Measurements from ENCODE around the gene ACER3.
"Not testable (repeated sequence)": the region's sequence is repeated elsewhere in the genome, so short reads cannot be mapped to it uniquely, and the experiment has no call there.

The ACER3 gene

DNA sequence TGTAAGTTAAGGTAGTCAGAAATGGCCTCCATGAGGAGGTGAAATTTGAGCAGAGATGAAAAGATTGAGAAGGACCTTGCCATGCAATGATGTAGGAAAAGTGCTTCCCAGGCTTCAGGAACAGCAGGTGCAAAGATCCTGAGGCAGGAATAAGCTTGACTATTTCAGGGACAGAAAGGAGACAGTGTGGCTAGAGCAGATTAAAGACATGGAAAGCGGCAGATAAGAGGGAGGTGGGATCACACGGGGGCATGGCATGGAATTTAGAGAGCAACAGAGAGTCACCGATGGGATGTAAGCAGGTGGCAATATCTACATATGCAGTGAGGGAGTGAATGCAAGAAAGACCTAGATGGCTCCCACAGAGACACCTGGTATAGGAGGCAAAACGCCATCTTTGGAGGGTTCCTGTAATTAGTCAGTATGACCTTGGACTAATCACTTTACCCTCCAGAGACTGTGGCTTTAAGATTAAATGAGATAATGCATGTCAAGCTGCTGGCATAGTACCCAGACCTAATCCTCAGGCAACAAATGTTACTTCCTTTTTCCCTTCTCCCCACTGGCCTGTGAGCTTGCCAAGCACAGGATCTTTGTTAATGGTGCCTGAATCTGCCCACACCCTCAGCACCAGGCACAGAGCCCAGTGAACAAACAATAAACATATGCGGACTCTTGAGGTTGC lies 24.6 kb upstream of the ACER3 start:
- in situ Hi-C loops (cut with MboI; ENCODE audit: low sequenced_read_pairs): no loop called here

DNA sequence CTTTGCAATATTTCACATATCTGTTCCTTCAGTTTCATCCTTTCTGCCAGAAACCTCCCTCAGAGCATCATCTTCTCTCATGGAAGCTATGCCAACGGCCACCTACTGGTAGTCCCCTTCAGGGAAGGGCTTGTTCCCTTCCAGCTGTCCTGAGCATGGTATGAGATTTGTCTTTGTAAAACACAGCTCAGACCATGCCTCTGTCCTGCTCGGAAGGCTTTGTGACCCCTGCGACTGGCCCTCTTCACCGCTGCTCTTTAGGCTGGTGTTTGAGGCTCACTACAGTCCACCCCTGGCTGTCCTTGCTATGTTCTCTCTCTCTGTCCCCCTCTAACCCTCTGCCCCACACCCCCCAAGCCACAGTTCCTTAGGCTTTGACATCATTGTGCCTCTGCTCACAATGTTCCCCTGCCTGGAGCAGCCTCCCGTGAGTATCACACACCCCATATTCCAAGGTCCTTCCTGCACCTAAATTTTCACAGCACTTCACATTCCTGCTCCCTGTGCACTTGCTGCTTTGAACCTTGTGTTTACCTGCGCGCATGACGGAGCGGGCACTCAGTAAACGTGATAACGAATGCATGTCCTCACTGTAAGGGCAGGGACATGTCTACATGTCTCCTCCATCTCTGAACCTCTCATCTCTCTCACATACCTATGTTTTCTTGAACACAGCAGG lies 24.0 kb upstream of the ACER3 start:
- in situ Hi-C loops (cut with MboI; ENCODE audit: low sequenced_read_pairs): no loop called here

- in situ Hi-C loops (cut with MboI; ENCODE audit: low sequenced_read_pairs): no loop called here
These were observed 22.7 kb upstream of the ACER3 start for GRCh38 chr11:76837696-76838677.

GRCh38 chr11:76838678-76839068 lies 22.0 kb upstream of the ACER3 start:
- in situ Hi-C loops (cut with MboI; ENCODE audit: low sequenced_read_pairs): no loop called here

GRCh38 chr11:76839311-76839710 lies 21.4 kb upstream of the ACER3 start:
- in situ Hi-C loops (cut with MboI; ENCODE audit: low sequenced_read_pairs): no loop called here

- in situ Hi-C loops (cut with MboI; ENCODE audit: low sequenced_read_pairs): no loop called here
These were observed 18.7 kb upstream of the ACER3 start for GRCh38 chr11:76841923-76842452.

DNA sequence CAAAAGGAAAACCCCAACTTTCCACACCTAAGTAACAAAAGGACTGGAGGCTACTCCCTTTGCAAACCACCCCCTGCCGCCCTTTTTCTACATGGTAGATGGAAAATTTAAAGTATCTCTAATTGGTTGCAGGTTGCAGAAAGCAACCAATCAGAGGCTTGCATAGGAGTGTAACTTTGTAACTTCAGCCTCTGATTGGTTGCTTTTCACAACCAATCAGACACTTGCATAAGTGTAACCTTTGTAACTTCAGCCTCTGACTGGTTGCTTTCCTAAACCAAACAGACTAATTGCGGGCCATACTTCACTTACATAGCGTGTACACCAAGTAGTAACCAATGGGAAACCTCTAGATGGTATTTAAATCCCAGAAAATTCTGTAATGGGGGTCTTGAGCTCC lies 16.8 kb upstream of the ACER3 start:
- in situ Hi-C loops (cut with MboI; ENCODE audit: low sequenced_read_pairs): no loop called here

GRCh38 chr11:76844511-76844910 lies 16.2 kb upstream of the ACER3 start:
- in situ Hi-C loops (cut with MboI; ENCODE audit: low sequenced_read_pairs): no loop called here

GRCh38 chr11:76845069-76845468 lies 15.6 kb upstream of the ACER3 start:
- in situ Hi-C loops (cut with MboI; ENCODE audit: low sequenced_read_pairs): no loop called here

- in situ Hi-C loops (cut with MboI; ENCODE audit: low sequenced_read_pairs): no loop called here
These were observed 14.3 kb upstream of the ACER3 start for GRCh38 chr11:76846441-76846840.

- in situ Hi-C loops (cut with MboI; ENCODE audit: low sequenced_read_pairs): no loop called here
These were observed 11.3 kb upstream of the ACER3 start for GRCh38 chr11:76849376-76849775.

- in situ Hi-C loops (cut with MboI; ENCODE audit: low sequenced_read_pairs): no loop called here
These were observed 10.6 kb upstream of the ACER3 start for GRCh38 chr11:76850130-76850529.

GRCh38 chr11:76850815-76851214 lies 9.9 kb upstream of the ACER3 start:
- in situ Hi-C loops (cut with MboI; ENCODE audit: low sequenced_read_pairs): no loop called here

- in situ Hi-C loops (cut with MboI; ENCODE audit: low sequenced_read_pairs): no loop called here
These were observed 6.0 kb upstream of the ACER3 start for GRCh38 chr11:76854709-76855108.

- in situ Hi-C loops (cut with MboI; ENCODE audit: low sequenced_read_pairs): not testable (repeated sequence)
These were observed 5.0 kb upstream of the ACER3 start for GRCh38 chr11:76855670-76856069.

- in situ Hi-C loops (cut with MboI; ENCODE audit: low sequenced_read_pairs): no loop called here
These were observed 4.6 kb upstream of the ACER3 start for GRCh38 chr11:76856106-76856505.

DNA sequence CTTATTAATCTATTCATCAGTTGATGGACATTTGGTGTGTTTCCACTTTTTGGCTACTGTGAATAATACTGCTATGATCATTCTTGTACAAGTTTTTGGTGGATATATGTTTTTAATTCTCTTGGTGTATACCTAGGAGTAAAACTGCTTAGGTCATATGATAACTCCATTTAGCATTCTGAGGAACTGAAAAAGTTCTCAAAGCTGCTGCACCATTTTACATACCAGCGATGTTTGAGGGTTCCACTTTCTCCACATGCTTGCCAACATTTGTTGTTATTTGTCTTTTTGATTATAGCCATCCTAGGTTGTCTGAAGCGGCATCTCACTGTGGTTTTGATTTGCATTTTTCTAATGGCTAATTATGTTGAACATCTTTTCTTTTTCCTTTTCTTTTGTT lies 4.1 kb upstream of the ACER3 start:
- in situ Hi-C loops (cut with MboI; ENCODE audit: low sequenced_read_pairs): no loop called here

DNA sequence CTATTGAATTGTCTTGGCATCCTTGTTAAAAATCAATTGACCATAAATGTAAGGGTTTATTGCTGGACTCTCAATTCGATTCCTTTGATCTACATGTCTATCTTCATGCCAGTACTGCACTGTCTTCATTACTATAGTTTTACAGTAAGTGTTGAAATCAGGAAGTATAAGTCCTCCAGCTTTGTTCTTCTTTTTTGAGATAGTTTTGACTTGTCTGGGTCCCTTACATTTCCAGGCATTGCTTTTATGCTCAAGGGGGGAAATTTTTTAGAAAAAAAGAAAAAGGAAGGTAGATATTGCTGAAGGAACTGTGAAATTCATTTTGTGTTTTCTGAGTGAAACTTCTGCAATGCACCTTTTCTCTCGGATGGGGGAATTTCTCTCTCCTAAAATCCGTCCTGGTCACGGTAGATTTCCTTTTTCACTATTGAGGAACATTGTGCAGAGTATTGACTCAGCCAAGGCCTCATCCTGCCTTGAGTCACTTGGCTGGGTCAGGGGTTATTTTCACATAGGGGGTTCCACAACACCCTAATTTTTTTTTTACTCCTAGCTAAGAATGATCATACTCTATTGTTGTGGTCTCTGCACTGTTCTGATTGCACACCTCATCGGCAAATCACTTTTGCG lies 2.8 kb upstream of the ACER3 start:
- in situ Hi-C loops (cut with MboI; ENCODE audit: low sequenced_read_pairs): no loop called here

- in situ Hi-C loops (cut with MboI; ENCODE audit: low sequenced_read_pairs): no loop called here
These were observed 950 bp upstream of the ACER3 start for GRCh38 chr11:76859708-76860227.

DNA sequence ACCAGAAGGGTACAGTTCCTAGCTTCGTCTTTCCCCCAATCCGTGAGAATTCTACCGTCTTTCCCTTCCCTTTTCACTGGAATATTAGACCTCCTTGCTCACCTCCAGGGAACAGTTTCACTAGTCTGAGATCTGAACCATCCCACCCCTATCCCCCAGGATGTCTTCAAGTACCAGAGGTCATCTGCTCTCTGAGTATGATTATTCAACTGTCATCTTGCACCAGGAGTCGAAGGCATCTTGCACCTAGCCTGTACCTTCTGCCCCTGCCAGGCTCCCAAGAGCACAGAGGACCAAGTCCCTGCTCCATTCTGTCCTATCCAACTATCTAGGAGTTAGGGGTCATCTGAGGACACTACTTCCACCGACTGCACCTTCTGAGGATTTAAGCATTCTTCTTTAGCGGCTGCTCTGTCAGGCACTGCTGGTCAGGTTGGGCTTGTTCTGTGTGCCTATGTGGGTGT lies 804 bp downstream of the ACER3 start:
- in situ Hi-C loops (cut with MboI; ENCODE audit: low sequenced_read_pairs): no loop called here
